Keratinocyte (primary cell): ENCODE results near the gene LRRC4. TPM values are rescaled to one million over a fixed set of nuclear protein-coding genes. Genes with fewer than 3 reads are reported as not detected.

ENCODE experiments used
- DNase-seq: peaks from one replicate; pipeline ENCODE4 v3.0.0-alpha.2; 2011; ENCODE audit warnings: low read depth, missing footprints, low spot score
- FAIRE-seq: peaks from 2 replicates; lab custom pipeline; 2011; peaks lifted over from hg19 to GRCh38; lab: Jason Lieb, UNC
- H2AFZ ChIP-seq: 2 replicates; pipeline ENCODE4 v1.6.0; 2012; ENCODE audit warnings: low read length, control low read depth, inconsistent platforms; ENCODE audit not compliant: control insufficient read depth
- H3K27ac ChIP-seq: 2 replicates; pipeline ENCODE4 v1.5.1; 2011; ENCODE audit warnings: low read length; ENCODE audit not compliant: control insufficient read depth, insufficient read depth
- H3K27me3 ChIP-seq: 3 replicates; pipeline ENCODE4 v1.6.0; 2011; ENCODE audit warnings: low read length; ENCODE audit not compliant: control insufficient read depth, insufficient read depth; ENCODE audit errors: extremely low read depth
- H3K36me3 ChIP-seq, 2 experiments: 2 replicates in 1 of 2; 3 replicates in 1 of 2; pipeline ENCODE4 v1.5.1; 2011; ENCODE audit warnings: low read length in 2 of 2, mild to moderate bottlenecking in 1 of 2; ENCODE audit not compliant: control insufficient read depth in 2 of 2, insufficient read depth in 2 of 2; ENCODE audit errors: extremely low read depth in 1 of 2
- H3K4me1 ChIP-seq: 3 replicates; pipeline ENCODE4 v1.5.1; 2011; ENCODE audit warnings: low read length; ENCODE audit not compliant: control insufficient read depth, insufficient read depth; ENCODE audit errors: extremely low read depth
- H3K4me2 ChIP-seq: 3 replicates; pipeline ENCODE4 v1.6.0; 2011; ENCODE audit warnings: low read depth, low read length; ENCODE audit not compliant: control insufficient read depth, insufficient read depth; ENCODE audit errors: extremely low read depth
- H3K4me3 ChIP-seq, 3 experiments: fragments of 200-600 bp in 1 of 3; sonication (generic) in 1 of 3; 2 replicates in 2 of 3; 3 replicates in 1 of 3; pipeline ENCODE4 v1.5.1; 2011 to 2016; ENCODE audit warnings: low read length in 3 of 3, mild to moderate bottlenecking in 3 of 3, control low read depth in 2 of 3, inconsistent platforms in 1 of 3, low read depth in 1 of 3, mixed read lengths in 1 of 3, mixed run types in 1 of 3, moderate library complexity in 1 of 3; ENCODE audit not compliant: control insufficient read depth in 2 of 3, insufficient read depth in 2 of 3; ENCODE audit errors: extremely low read depth in 1 of 3
- H3K79me2 ChIP-seq: 2 replicates; pipeline ENCODE4 v1.6.0; 2012; ENCODE audit warnings: low read length; ENCODE audit not compliant: control insufficient read depth, insufficient read depth
- H3K9ac ChIP-seq: 3 replicates; pipeline ENCODE4 v1.6.0; 2011; ENCODE audit warnings: low read length; ENCODE audit not compliant: control insufficient read depth, insufficient read depth; ENCODE audit errors: extremely low read depth
- H3K9me1 ChIP-seq: 3 replicates; pipeline ENCODE4 v1.6.0; 2011; ENCODE audit warnings: low read length; ENCODE audit not compliant: control insufficient read depth, insufficient read depth; ENCODE audit errors: extremely low read depth
- H3K9me3 ChIP-seq: 2 replicates; pipeline ENCODE4 v1.5.1; 2012; ENCODE audit warnings: low read depth, low read length; ENCODE audit not compliant: control insufficient read depth
- H4K20me1 ChIP-seq: 3 replicates; pipeline ENCODE4 v1.6.0; 2011; ENCODE audit warnings: low read length; ENCODE audit not compliant: control insufficient read depth, insufficient read depth; ENCODE audit errors: extremely low read depth
- EZH2 ChIP-seq: IDR thresholded peaks from one replicate; pipeline ENCODE4 v1.6.1; 2012; ENCODE audit warnings: inconsistent platforms, mild to moderate bottlenecking, low read length, moderate library complexity
- dilution Hi-C: fragments of 300-500 bp; cut with MboI; formaldehyde crosslinking; loops from one replicate; pipeline ENCODE4 v1.7.0; 2020; ENCODE audit warnings: low sequenced_read_pairs; ENCODE audit not compliant: extremely low pct_ligation_motif_present
- polyA plus RNA-seq, 5 experiments: library from polyadenylated mRNA; depleted of rRNA in 3 of 5; stranded (reverse) in 3 of 5; stranded (forward) in 1 of 5; unstranded in 1 of 5; fragments of >200 nt; gene quantifications; 1 replicate in 1 of 5; 2 replicates in 3 of 5; 3 replicates in 1 of 5; pipeline versions ENCODE4 v1.2.1 to v1.2.3, GENCODE V29; 2011 to 2012; ENCODE audit warnings: missing spikeins in 2 of 5, low read depth in 1 of 5, low replicate concordance in 1 of 5
- TF ChIP-seq, protein P1 (sequence below), 3 experiments: IDR thresholded peaks in 1 of 3; conservative IDR thresholded peaks in 1 of 3; optimal IDR thresholded peaks in 1 of 3; 2 replicates in 2 of 3; 3 replicates in 1 of 3; pipeline versions ENCODE3 to v1.5.1; 2011; ENCODE audit warnings: low read length in 3 of 3, mild to moderate bottlenecking in 3 of 3, moderate library complexity in 2 of 3, control low read depth in 1 of 3, inconsistent platforms in 1 of 3; ENCODE audit not compliant: insufficient read depth in 2 of 3; ENCODE audit errors: extremely low read depth in 1 of 3

LRRC4 gene
- polyA plus RNA-seq, 1 donor (not counting 4 experiments of a cell fraction or from before 2014, with no cell fraction given), result 0.07 TPM

- Histone ChIP-seq H3K4me3 (no peak overlapping the region), H3K27ac (no peak overlapping the region), H3K36me3 (peaks cover 20 to 40% of the 10 kb centered on the region in 2 experiments), H3K4me2 (no peak overlapping the region), H4K20me1 (no peaks in the 10 kb centered on the region), H2AFZ (no peak overlapping the region), H3K9me3 (no peaks in the 10 kb centered on the region), H3K4me1 (no peaks in the 10 kb centered on the region), H3K27me3 (no peaks in the 10 kb centered on the region), H3K9ac (no peak overlapping the region), H3K79me2 (no peaks in the 10 kb centered on the region), H3K9me1 (no peaks in the 10 kb centered on the region)
- dilution Hi-C loops, result no loop called here
- FAIRE-seq (no peak), DNase-seq (no peak)
- TF ChIP-seq EZH2, result no peak
- TF ChIP-seq, protein P1, sequence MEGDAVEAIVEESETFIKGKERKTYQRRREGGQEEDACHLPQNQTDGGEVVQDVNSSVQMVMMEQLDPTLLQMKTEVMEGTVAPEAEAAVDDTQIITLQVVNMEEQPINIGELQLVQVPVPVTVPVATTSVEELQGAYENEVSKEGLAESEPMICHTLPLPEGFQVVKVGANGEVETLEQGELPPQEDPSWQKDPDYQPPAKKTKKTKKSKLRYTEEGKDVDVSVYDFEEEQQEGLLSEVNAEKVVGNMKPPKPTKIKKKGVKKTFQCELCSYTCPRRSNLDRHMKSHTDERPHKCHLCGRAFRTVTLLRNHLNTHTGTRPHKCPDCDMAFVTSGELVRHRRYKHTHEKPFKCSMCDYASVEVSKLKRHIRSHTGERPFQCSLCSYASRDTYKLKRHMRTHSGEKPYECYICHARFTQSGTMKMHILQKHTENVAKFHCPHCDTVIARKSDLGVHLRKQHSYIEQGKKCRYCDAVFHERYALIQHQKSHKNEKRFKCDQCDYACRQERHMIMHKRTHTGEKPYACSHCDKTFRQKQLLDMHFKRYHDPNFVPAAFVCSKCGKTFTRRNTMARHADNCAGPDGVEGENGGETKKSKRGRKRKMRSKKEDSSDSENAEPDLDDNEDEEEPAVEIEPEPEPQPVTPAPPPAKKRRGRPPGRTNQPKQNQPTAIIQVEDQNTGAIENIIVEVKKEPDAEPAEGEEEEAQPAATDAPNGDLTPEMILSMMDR (optimal IDR thresholded peaks at IDR 0.05 in 1 of 3, IDR thresholded peaks at IDR 0.05 in 1 of 3, conservative IDR thresholded peaks at IDR 0.05 in 1 of 3; ENCODE audit: extremely low read depth in 1 of 3, insufficient read depth in 2 of 3, low read length in 3 of 3), result no peak
Observed at GRCh38 chr7:128076196-128076795, 45.1 kb upstream of the LRRC4 start.

DNA sequence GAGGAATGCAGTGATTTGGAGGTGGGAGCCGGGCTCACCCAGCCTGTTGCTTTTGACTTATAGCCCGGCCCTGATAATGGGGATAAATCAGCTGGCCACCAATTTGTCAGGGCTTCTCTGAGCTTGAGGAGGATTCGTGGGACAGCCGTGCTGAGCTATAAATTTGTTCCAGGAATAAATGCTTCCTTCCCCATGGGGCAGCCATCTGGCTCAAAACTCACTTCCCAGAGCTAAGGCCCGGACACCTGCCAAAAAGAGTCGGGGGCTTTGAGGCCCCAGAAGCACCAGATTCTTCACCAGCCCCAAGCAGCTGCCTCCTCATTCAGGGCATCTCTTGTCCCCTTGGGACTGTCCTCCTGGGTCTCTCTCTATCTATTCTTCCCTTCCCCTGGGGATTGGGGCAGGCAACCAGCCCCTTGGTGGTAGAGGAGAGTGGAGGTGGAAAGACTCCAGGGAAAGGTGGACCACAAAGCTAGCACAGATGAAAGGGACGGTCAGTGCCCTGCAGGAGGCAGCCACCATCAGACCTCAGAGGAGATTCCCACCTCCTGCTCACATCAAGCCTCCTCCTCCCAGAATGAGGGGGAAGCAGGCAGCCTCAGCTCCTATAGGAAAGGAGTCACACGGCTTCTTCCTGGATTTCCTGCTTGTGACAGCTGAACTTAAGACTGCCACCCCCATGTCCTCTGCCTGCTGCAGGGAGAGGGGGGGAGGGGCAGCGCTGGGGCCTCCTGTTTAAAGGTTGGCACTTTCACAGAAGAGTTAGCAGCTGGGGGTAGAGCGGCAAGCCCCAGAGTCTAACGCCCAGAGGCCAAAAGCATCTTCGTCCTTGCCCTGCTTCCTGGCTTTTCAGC, 44.2 kb upstream of the LRRC4 start:
- no peak overlapping the region for H3K27ac ChIP-seq
- peaks cover 20 to 37% of the 10 kb centered on the region in 2 experiments for H3K36me3 ChIP-seq
- H4K20me1 ChIP-seq, result no peaks in the 10 kb centered on the region
- no peak overlapping the region for H3K4me3 ChIP-seq
- H3K27me3 ChIP-seq, result no peaks in the 10 kb centered on the region
- no peak for DNase-seq
- no peaks in the 10 kb centered on the region for H3K79me2 ChIP-seq
- no peaks in the 10 kb centered on the region for H3K4me1 ChIP-seq
- H3K9me3 ChIP-seq, result no peaks in the 10 kb centered on the region
- no peak overlapping the region for H2AFZ ChIP-seq
- no peak for TF ChIP-seq EZH2
- TF ChIP-seq, protein P1 (optimal IDR thresholded peaks at IDR 0.05 in 1 of 3, IDR thresholded peaks at IDR 0.05 in 1 of 3, conservative IDR thresholded peaks at IDR 0.05 in 1 of 3; ENCODE audit: extremely low read depth in 1 of 3, insufficient read depth in 2 of 3, low read length in 3 of 3), result no peak
- H3K9ac ChIP-seq, result no peak overlapping the region
- no peaks in the 10 kb centered on the region for H3K9me1 ChIP-seq
- no peak overlapping the region for H3K4me2 ChIP-seq
- FAIRE-seq, result no peak
- dilution Hi-C loops, result no loop called here
